NCI-H1694 (cell line): ENCODE measurements around the gene MEAK7.

ENCODE experiments used
- DNase-seq: peaks from one replicate; lab custom pipeline; 2025; lab: John Stamatoyannopoulos, UW

MEAK7 gene

GRCh38 chr16:84504420-84505248, at the start of gene MEAK7:
MEAK7 (minus strand) TSS chr16:84504659; CDS start chr16:84498086, 6,573 bp downstream.
- peak; percentile 89 for DNase-seq

GRCh38 chr16:84553873-84554399, 49.5 kb upstream of the MEAK7 start:
- no peak for DNase-seq

GRCh38 chr16:84552135-84552534, 47.7 kb upstream of the MEAK7 start:
- no peak for DNase-seq

GRCh38 chr16:84550096-84550495, 45.6 kb upstream of the MEAK7 start:
- no peak for DNase-seq

- DNase-seq, result no peak
These were observed 44.7 kb upstream of the MEAK7 start for GRCh38 chr16:84548971-84549844.

GRCh38 chr16:84548508-84548907, 44.0 kb upstream of the MEAK7 start:
- DNase-seq, result no peak

GRCh38 chr16:84547546-84548061, 43.1 kb upstream of the MEAK7 start:
- DNase-seq, result no peak

- no peak for DNase-seq
These were observed 42.4 kb upstream of the MEAK7 start for GRCh38 chr16:84546669-84547545.

GRCh38 chr16:84545114-84545737, 40.8 kb upstream of the MEAK7 start:
- DNase-seq, result peak; percentile 33

- DNase-seq, result no peak
These were observed 39.7 kb upstream of the MEAK7 start for GRCh38 chr16:84544031-84544773.

- DNase-seq, result no peak
These were observed 38.8 kb upstream of the MEAK7 start for GRCh38 chr16:84543253-84543652.

- no peak for DNase-seq
These were observed 37.7 kb upstream of the MEAK7 start for GRCh38 chr16:84541999-84542817.

- DNase-seq, result no peak
These were observed 35.7 kb upstream of the MEAK7 start for GRCh38 chr16:84540194-84540593.

GRCh38 chr16:84538222-84538840, 33.9 kb upstream of the MEAK7 start:
- no peak for DNase-seq

GRCh38 chr16:84537491-84538151, 33.2 kb upstream of the MEAK7 start:
- DNase-seq, result no peak

GRCh38 chr16:84535851-84536250, 31.4 kb upstream of the MEAK7 start:
- DNase-seq, result no peak

GRCh38 chr16:84535408-84535807, 30.9 kb upstream of the MEAK7 start:
- no peak for DNase-seq

GRCh38 chr16:84534815-84535214, 30.4 kb upstream of the MEAK7 start:
- no peak for DNase-seq
